ENCODE data around the gene SLC13A3.

DNA sequence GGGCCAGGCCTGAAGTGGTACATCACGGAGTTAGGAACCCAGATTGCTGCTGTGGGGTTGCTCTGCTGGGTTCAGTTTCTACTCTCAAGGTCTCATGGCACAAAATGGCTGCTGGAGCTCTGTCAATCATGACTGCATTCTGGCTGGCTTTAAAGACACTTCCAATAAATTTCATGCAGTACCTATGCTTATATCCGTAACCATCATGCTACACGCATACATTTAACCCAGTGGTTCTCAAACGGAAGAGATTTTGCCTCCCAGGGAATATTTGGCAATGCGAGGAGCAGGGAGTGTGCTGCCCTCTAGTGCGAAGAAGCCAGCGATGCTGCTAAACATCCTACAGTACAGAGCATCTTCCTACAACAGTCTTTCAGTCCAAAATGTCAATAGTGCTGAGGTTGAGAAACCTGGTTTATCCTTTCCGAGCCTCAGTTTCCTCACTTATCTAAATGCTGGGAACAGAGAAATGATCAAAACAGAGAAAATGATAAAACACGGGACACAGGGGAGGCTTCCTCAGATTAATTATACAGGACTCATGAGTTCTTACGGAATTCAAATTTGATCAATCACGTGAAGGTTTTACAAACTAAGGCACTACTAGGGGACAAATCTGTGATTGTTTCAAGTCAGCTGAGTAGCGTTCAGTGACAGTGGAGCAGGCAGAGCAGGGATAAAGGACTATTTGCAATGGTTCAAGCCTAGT is 48.5 kb upstream of the SLC13A3 start:
- TF ChIP-seq, protein P1, sequence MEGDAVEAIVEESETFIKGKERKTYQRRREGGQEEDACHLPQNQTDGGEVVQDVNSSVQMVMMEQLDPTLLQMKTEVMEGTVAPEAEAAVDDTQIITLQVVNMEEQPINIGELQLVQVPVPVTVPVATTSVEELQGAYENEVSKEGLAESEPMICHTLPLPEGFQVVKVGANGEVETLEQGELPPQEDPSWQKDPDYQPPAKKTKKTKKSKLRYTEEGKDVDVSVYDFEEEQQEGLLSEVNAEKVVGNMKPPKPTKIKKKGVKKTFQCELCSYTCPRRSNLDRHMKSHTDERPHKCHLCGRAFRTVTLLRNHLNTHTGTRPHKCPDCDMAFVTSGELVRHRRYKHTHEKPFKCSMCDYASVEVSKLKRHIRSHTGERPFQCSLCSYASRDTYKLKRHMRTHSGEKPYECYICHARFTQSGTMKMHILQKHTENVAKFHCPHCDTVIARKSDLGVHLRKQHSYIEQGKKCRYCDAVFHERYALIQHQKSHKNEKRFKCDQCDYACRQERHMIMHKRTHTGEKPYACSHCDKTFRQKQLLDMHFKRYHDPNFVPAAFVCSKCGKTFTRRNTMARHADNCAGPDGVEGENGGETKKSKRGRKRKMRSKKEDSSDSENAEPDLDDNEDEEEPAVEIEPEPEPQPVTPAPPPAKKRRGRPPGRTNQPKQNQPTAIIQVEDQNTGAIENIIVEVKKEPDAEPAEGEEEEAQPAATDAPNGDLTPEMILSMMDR (IDR thresholded peaks at IDR 0.05), result no peak
- no peak for TF ChIP-seq POLR2A (IDR thresholded peaks at IDR 0.05)

All from tibial nerve (tissue), 3 donors.